ENCODE measurements around the gene PHF2. TPM values are rescaled to one million over a fixed set of nuclear protein-coding genes. Genes with fewer than 3 reads are reported as not detected.

PHF2 gene
- polyA plus RNA-seq, 1 experiment = 8.8 TPM

GRCh38 chr9:93642961-93643360 lies 66.6 kb downstream of the PHF2 start:
- TF ChIP-seq CTCF (IDR thresholded peaks at IDR 0.05; ENCODE audit: low read depth, low read length) = no peak
- H3K27ac ChIP-seq (ENCODE audit: low read depth, low read length) = peak overlapping the region; percentile 21
- H3K9me3 ChIP-seq (ENCODE audit: control insufficient read depth, insufficient read depth, low read length) = no peaks in the 10 kb centered on the region; the same call in 1 of the 2 replicates
- H3K4me3 ChIP-seq (ENCODE audit: low read depth, low read length) = no peak overlapping the region
- no peaks in the 10 kb centered on the region for H3K27me3 ChIP-seq (ENCODE audit: control insufficient read depth, insufficient read depth, low read length)
- ChIA-PET POLR2A (no interaction called here), CTCF (no interaction called here)
- DNase-seq (ENCODE audit: low read depth, low spot score) = peak; percentile 50

- TF ChIP-seq CTCF (IDR thresholded peaks at IDR 0.05; ENCODE audit: low read depth, low read length) = no peak
- no peak for DNase-seq (ENCODE audit: low read depth, low spot score)
- CTCF ChIA-PET = no interaction called here
- no peaks in the 10 kb centered on the region; the same call in none of the 2 replicates for H3K9me3 ChIP-seq (ENCODE audit: control insufficient read depth, insufficient read depth, low read length)
- no peaks in the 10 kb centered on the region for H3K27me3 ChIP-seq (ENCODE audit: control insufficient read depth, insufficient read depth, low read length)
- POLR2A ChIA-PET = no interaction called here
- H3K4me3 ChIP-seq (ENCODE audit: low read depth, low read length) = no peak overlapping the region
- H3K27ac ChIP-seq (ENCODE audit: low read depth, low read length) = no peak overlapping the region
Observed at GRCh38 chr9:93644397-93645088, 68.2 kb downstream of the PHF2 start.

- no peaks in the 10 kb centered on the region for H3K27me3 ChIP-seq (ENCODE audit: control insufficient read depth, insufficient read depth, low read length)
- H3K27ac ChIP-seq (ENCODE audit: low read depth, low read length) = no peak overlapping the region
- TF ChIP-seq CTCF (IDR thresholded peaks at IDR 0.05; ENCODE audit: low read depth, low read length) = no peak
- CTCF ChIA-PET = no interaction called here
- POLR2A ChIA-PET = no interaction called here
- DNase-seq (ENCODE audit: low read depth, low spot score) = no peak
- H3K9me3 ChIP-seq (ENCODE audit: control insufficient read depth, insufficient read depth, low read length) = no peaks in the 10 kb centered on the region; the same call in 1 of the 2 replicates
- H3K4me3 ChIP-seq (ENCODE audit: low read depth, low read length) = no peak overlapping the region
Observed at GRCh38 chr9:93645149-93645889, 68.9 kb downstream of the PHF2 start.

GRCh38 chr9:93645921-93646639 lies 69.7 kb downstream of the PHF2 start:
- CTCF ChIA-PET = no interaction called here
- H3K27ac ChIP-seq (ENCODE audit: low read depth, low read length) = no peak overlapping the region
- no peak for DNase-seq (ENCODE audit: low read depth, low spot score)
- H3K9me3 ChIP-seq (ENCODE audit: control insufficient read depth, insufficient read depth, low read length) = no peaks in the 10 kb centered on the region; the same call in 1 of the 2 replicates
- H3K27me3 ChIP-seq (ENCODE audit: control insufficient read depth, insufficient read depth, low read length) = no peaks in the 10 kb centered on the region
- no peak overlapping the region for H3K4me3 ChIP-seq (ENCODE audit: low read depth, low read length)
- TF ChIP-seq CTCF (IDR thresholded peaks at IDR 0.05; ENCODE audit: low read depth, low read length) = no peak
- POLR2A ChIA-PET = no interaction called here

Measured in AG04450 (cell line).